ENCODE measurements around the gene ADAMTS3. TPM values are rescaled to one million over a fixed set of nuclear protein-coding genes. Genes with fewer than 3 reads are reported as not detected.

Gene ADAMTS3
- total RNA-seq, 1 donor from 2014 or later: 11.0 TPM

- no peaks in the 10 kb centered on the region for H3K4me1 Mint-ChIP-seq
- H3K4me3 Mint-ChIP-seq: no peak overlapping the region
- H3K27me3 Mint-ChIP-seq (ENCODE audit: low read depth): no peaks in the 10 kb centered on the region
- H3K9me3 Mint-ChIP-seq: peaks cover 24% of the 10 kb centered on the region
- no peak for TF ChIP-seq CTCF (IDR thresholded peaks at IDR 0.05; ENCODE audit: unreplicated experiment)
- H3K36me3 Mint-ChIP-seq: peaks cover 8% of the 10 kb centered on the region
- no peak for DNase-seq (ENCODE audit: low spot score in 2 of 2, unreplicated experiment in 2 of 2)
- no peak overlapping the region for H3K27ac Mint-ChIP-seq
Measured at GRCh38 chr4:72496119-72496518, 72.9 kb downstream of the ADAMTS3 start.

GRCh38 chr4:72494156-72494555 is 74.9 kb downstream of the ADAMTS3 start:
- no peak for TF ChIP-seq CTCF (IDR thresholded peaks at IDR 0.05; ENCODE audit: unreplicated experiment)

GRCh38 chr4:72489267-72489666 is 79.8 kb downstream of the ADAMTS3 start:
- H3K27me3 Mint-ChIP-seq (ENCODE audit: low read depth): no peaks in the 10 kb centered on the region
- H3K36me3 Mint-ChIP-seq: peaks cover 3% of the 10 kb centered on the region
- peaks cover 5% of the 10 kb centered on the region for H3K9me3 Mint-ChIP-seq
- no peak overlapping the region for H3K27ac Mint-ChIP-seq
- H3K4me1 Mint-ChIP-seq: no peaks in the 10 kb centered on the region
- TF ChIP-seq CTCF (IDR thresholded peaks at IDR 0.05; ENCODE audit: unreplicated experiment): no peak
- no peak overlapping the region for H3K4me3 Mint-ChIP-seq
- no peak for DNase-seq (ENCODE audit: low spot score in 2 of 2, unreplicated experiment in 2 of 2)

More at GRCh38 chr4:72494156-72494555, 74.9 kb downstream of the ADAMTS3 start:
- Mint-ChIP-seq H3K27me3 (ENCODE audit: low read depth) (no peaks in the 10 kb centered on the region), H3K9me3 (peaks cover 9% of the 10 kb centered on the region), H3K4me3 (no peak overlapping the region), H3K36me3 (peaks cover 7% of the 10 kb centered on the region), H3K4me1 (no peaks in the 10 kb centered on the region), H3K27ac (no peak overlapping the region)
- DNase-seq (ENCODE audit: low spot score in 2 of 2, unreplicated experiment in 2 of 2): no peak

GRCh38 chr4:72486991-72487390 is 82.0 kb downstream of the ADAMTS3 start:
- H3K27ac Mint-ChIP-seq: no peak overlapping the region
- TF ChIP-seq CTCF (IDR thresholded peaks at IDR 0.05; ENCODE audit: unreplicated experiment): no peak
- H3K4me1 Mint-ChIP-seq: no peaks in the 10 kb centered on the region
- no peak overlapping the region for H3K4me3 Mint-ChIP-seq
- H3K27me3 Mint-ChIP-seq (ENCODE audit: low read depth): no peaks in the 10 kb centered on the region
- peaks cover 9% of the 10 kb centered on the region for H3K9me3 Mint-ChIP-seq
- no peaks in the 10 kb centered on the region for H3K36me3 Mint-ChIP-seq
- DNase-seq (ENCODE audit: low spot score in 2 of 2, unreplicated experiment in 2 of 2): no peak

GRCh38 chr4:72484981-72485380 is 84.0 kb downstream of the ADAMTS3 start:
- H3K4me1 Mint-ChIP-seq: no peaks in the 10 kb centered on the region
- DNase-seq (ENCODE audit: low spot score in 2 of 2, unreplicated experiment in 2 of 2): no peak
- peaks cover 17% of the 10 kb centered on the region for H3K9me3 Mint-ChIP-seq
- no peaks in the 10 kb centered on the region for H3K36me3 Mint-ChIP-seq
- no peak overlapping the region for H3K27ac Mint-ChIP-seq
- no peak for TF ChIP-seq CTCF (IDR thresholded peaks at IDR 0.05; ENCODE audit: unreplicated experiment)
- no peaks in the 10 kb centered on the region for H3K27me3 Mint-ChIP-seq (ENCODE audit: low read depth)
- H3K4me3 Mint-ChIP-seq: no peak overlapping the region

GRCh38 chr4:72473434-72473900 is 95.6 kb downstream of the ADAMTS3 start:
- H3K27me3 Mint-ChIP-seq (ENCODE audit: low read depth): no peaks in the 10 kb centered on the region
- TF ChIP-seq CTCF (IDR thresholded peaks at IDR 0.05; ENCODE audit: unreplicated experiment): no peak
- H3K9me3 Mint-ChIP-seq: peaks cover 30% of the 10 kb centered on the region
- no peak overlapping the region for H3K27ac Mint-ChIP-seq
- peaks cover 6% of the 10 kb centered on the region for H3K4me1 Mint-ChIP-seq
- no peak overlapping the region for H3K4me3 Mint-ChIP-seq
- DNase-seq (ENCODE audit: low spot score in 2 of 2, unreplicated experiment in 2 of 2): no peak
- H3K36me3 Mint-ChIP-seq: peaks cover 1% of the 10 kb centered on the region
